Keratinocyte (primary cell): ENCODE data around the gene TXNL1. TPM values are rescaled to one million over a fixed set of nuclear protein-coding genes. Genes with fewer than 3 reads are reported as not detected.
"Not testable (repeated sequence)": the region's sequence is repeated elsewhere in the genome, so short reads cannot be mapped to it uniquely, and the experiment has no call there.

Experiments
- DNase-seq: peaks from one replicate; pipeline ENCODE4 v3.0.0-alpha.2; 2011; ENCODE audit warnings: low read depth, missing footprints, low spot score
- FAIRE-seq: peaks from 2 replicates; lab custom pipeline; 2011; peaks lifted over from hg19 to GRCh38; lab: Jason Lieb, UNC
- H2AFZ ChIP-seq: 2 replicates; pipeline ENCODE4 v1.6.0; 2012; ENCODE audit warnings: low read length, control low read depth, inconsistent platforms; ENCODE audit not compliant: control insufficient read depth
- H3K27ac ChIP-seq: 2 replicates; pipeline ENCODE4 v1.5.1; 2011; ENCODE audit warnings: low read length; ENCODE audit not compliant: control insufficient read depth, insufficient read depth
- H3K27me3 ChIP-seq: 3 replicates; pipeline ENCODE4 v1.6.0; 2011; ENCODE audit warnings: low read length; ENCODE audit not compliant: control insufficient read depth, insufficient read depth; ENCODE audit errors: extremely low read depth
- H3K36me3 ChIP-seq, 2 experiments: 2 replicates in 1 of 2; 3 replicates in 1 of 2; pipeline ENCODE4 v1.5.1; 2011; ENCODE audit warnings: low read length in 2 of 2, mild to moderate bottlenecking in 1 of 2; ENCODE audit not compliant: control insufficient read depth in 2 of 2, insufficient read depth in 2 of 2; ENCODE audit errors: extremely low read depth in 1 of 2
- H3K4me1 ChIP-seq: 3 replicates; pipeline ENCODE4 v1.5.1; 2011; ENCODE audit warnings: low read length; ENCODE audit not compliant: control insufficient read depth, insufficient read depth; ENCODE audit errors: extremely low read depth
- H3K4me2 ChIP-seq: 3 replicates; pipeline ENCODE4 v1.6.0; 2011; ENCODE audit warnings: low read depth, low read length; ENCODE audit not compliant: control insufficient read depth, insufficient read depth; ENCODE audit errors: extremely low read depth
- H3K4me3 ChIP-seq, 3 experiments: fragments of 200-600 bp in 1 of 3; sonication (generic) in 1 of 3; 2 replicates in 2 of 3; 3 replicates in 1 of 3; pipeline ENCODE4 v1.5.1; 2011 to 2016; ENCODE audit warnings: low read length in 3 of 3, mild to moderate bottlenecking in 3 of 3, control low read depth in 2 of 3, inconsistent platforms in 1 of 3, low read depth in 1 of 3, mixed read lengths in 1 of 3, mixed run types in 1 of 3, moderate library complexity in 1 of 3; ENCODE audit not compliant: control insufficient read depth in 2 of 3, insufficient read depth in 2 of 3; ENCODE audit errors: extremely low read depth in 1 of 3
- H3K79me2 ChIP-seq: 2 replicates; pipeline ENCODE4 v1.6.0; 2012; ENCODE audit warnings: low read length; ENCODE audit not compliant: control insufficient read depth, insufficient read depth
- H3K9ac ChIP-seq: 3 replicates; pipeline ENCODE4 v1.6.0; 2011; ENCODE audit warnings: low read length; ENCODE audit not compliant: control insufficient read depth, insufficient read depth; ENCODE audit errors: extremely low read depth
- H3K9me1 ChIP-seq: 3 replicates; pipeline ENCODE4 v1.6.0; 2011; ENCODE audit warnings: low read length; ENCODE audit not compliant: control insufficient read depth, insufficient read depth; ENCODE audit errors: extremely low read depth
- H3K9me3 ChIP-seq: 2 replicates; pipeline ENCODE4 v1.5.1; 2012; ENCODE audit warnings: low read depth, low read length; ENCODE audit not compliant: control insufficient read depth
- H4K20me1 ChIP-seq: 3 replicates; pipeline ENCODE4 v1.6.0; 2011; ENCODE audit warnings: low read length; ENCODE audit not compliant: control insufficient read depth, insufficient read depth; ENCODE audit errors: extremely low read depth
- EZH2 ChIP-seq: IDR thresholded peaks from one replicate; pipeline ENCODE4 v1.6.1; 2012; ENCODE audit warnings: inconsistent platforms, mild to moderate bottlenecking, low read length, moderate library complexity
- dilution Hi-C: fragments of 300-500 bp; cut with MboI; formaldehyde crosslinking; loops from one replicate; pipeline ENCODE4 v1.7.0; 2020; ENCODE audit warnings: low sequenced_read_pairs; ENCODE audit not compliant: extremely low pct_ligation_motif_present
- polyA plus RNA-seq, 5 experiments: library from polyadenylated mRNA; depleted of rRNA in 3 of 5; stranded (reverse) in 3 of 5; stranded (forward) in 1 of 5; unstranded in 1 of 5; fragments of >200 nt; gene quantifications; 1 replicate in 1 of 5; 2 replicates in 3 of 5; 3 replicates in 1 of 5; pipeline versions ENCODE4 v1.2.1 to v1.2.3, GENCODE V29; 2011 to 2012; ENCODE audit warnings: missing spikeins in 2 of 5, low read depth in 1 of 5, low replicate concordance in 1 of 5
- TF ChIP-seq, protein P1 (sequence below), 3 experiments: IDR thresholded peaks in 1 of 3; conservative IDR thresholded peaks in 1 of 3; optimal IDR thresholded peaks in 1 of 3; 2 replicates in 2 of 3; 3 replicates in 1 of 3; pipeline versions ENCODE3 to v1.5.1; 2011; ENCODE audit warnings: low read length in 3 of 3, mild to moderate bottlenecking in 3 of 3, moderate library complexity in 2 of 3, control low read depth in 1 of 3, inconsistent platforms in 1 of 3; ENCODE audit not compliant: insufficient read depth in 2 of 3; ENCODE audit errors: extremely low read depth in 1 of 3

Gene TXNL1
- polyA plus RNA-seq, 1 donor (not counting 4 experiments of a cell fraction or from before 2014, with no cell fraction given), result 92.5 TPM

DNA sequence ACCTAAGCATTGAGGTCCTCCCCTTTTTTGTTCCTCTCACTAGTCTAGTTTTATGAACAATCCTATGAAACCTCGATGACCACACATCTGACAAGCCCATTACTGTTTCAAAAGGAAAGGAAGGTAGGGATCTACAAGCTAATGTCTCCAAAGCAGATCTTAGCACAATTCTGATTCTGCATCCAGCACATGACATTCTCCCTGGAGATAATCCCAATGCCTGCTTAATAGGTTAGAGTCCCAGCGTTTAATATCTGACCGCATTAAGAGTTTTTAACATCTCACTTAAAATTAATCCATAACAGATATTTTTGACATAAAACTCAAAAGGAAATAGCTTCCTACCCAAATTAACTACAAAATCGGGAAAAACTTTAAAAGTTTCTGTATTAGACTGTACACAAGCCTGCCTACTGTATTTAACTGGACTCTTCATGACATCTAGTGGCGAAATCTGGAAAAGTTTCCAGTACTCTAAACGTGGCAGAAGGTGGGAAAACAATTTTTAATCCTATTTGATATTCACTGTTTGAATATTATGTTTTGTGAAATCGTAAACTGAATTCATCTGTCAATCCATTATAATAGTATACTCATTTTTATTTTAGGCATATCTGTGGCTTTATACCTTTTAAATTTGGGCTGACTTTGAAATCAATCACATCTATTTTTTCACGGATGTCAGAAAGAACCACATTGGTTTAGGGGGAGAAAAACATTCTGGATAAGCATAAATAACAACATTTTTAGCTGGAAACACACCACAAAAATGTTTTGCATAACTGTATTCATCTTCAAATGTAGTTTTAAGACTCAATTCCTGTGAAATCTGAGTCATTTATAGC, 62.4 kb downstream of the TXNL1 start:
- H3K9me1 ChIP-seq, result no peaks in the 10 kb centered on the region
- no peak overlapping the region for H3K9ac ChIP-seq
- TF ChIP-seq, protein P1, sequence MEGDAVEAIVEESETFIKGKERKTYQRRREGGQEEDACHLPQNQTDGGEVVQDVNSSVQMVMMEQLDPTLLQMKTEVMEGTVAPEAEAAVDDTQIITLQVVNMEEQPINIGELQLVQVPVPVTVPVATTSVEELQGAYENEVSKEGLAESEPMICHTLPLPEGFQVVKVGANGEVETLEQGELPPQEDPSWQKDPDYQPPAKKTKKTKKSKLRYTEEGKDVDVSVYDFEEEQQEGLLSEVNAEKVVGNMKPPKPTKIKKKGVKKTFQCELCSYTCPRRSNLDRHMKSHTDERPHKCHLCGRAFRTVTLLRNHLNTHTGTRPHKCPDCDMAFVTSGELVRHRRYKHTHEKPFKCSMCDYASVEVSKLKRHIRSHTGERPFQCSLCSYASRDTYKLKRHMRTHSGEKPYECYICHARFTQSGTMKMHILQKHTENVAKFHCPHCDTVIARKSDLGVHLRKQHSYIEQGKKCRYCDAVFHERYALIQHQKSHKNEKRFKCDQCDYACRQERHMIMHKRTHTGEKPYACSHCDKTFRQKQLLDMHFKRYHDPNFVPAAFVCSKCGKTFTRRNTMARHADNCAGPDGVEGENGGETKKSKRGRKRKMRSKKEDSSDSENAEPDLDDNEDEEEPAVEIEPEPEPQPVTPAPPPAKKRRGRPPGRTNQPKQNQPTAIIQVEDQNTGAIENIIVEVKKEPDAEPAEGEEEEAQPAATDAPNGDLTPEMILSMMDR (optimal IDR thresholded peaks at IDR 0.05 in 1 of 3, IDR thresholded peaks at IDR 0.05 in 1 of 3, conservative IDR thresholded peaks at IDR 0.05 in 1 of 3; ENCODE audit: extremely low read depth in 1 of 3, insufficient read depth in 2 of 3, low read length in 3 of 3), result peak in 1 of 3 experiments; percentile 30
- no peak for TF ChIP-seq EZH2
- DNase-seq (no peak), FAIRE-seq (no peak)
- H3K4me1 ChIP-seq, result no peaks in the 10 kb centered on the region
- no peaks in the 10 kb centered on the region for H3K27me3 ChIP-seq
- no peaks in the 10 kb centered on the region for H3K79me2 ChIP-seq
- dilution Hi-C loops, result no loop called here
- H3K4me2 ChIP-seq, result no peak overlapping the region
- H3K36me3 ChIP-seq, result no peaks in the 10 kb centered on the region
- no peaks in the 10 kb centered on the region for H3K9me3 ChIP-seq
- no peak overlapping the region for H3K4me3 ChIP-seq
- no peak overlapping the region for H3K27ac ChIP-seq
- no peak overlapping the region for H2AFZ ChIP-seq
- no peaks in the 10 kb centered on the region for H4K20me1 ChIP-seq

DNA sequence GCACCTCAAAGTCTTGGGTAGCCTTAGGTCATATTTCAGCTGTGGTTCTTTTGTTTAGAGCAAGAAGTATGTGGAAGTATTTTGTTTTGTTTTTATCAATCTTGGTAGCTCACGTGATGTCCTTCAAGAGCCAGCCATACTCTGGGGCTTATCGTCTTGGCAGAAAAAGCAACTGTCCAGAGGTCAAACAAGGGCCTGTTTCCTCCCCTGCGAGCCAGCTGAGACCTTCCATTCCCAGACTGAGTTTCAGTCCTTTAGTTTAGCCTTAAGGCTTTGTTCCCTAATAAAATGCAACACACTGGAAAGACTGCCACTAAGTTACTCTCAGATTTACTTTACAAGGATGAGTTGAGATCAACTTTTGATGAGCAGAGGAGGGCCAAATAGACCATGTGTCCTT, 63.5 kb downstream of the TXNL1 start:
- DNase-seq (no peak), FAIRE-seq (no peak)
- H3K9me1 ChIP-seq, result no peaks in the 10 kb centered on the region
- no peaks in the 10 kb centered on the region for H3K79me2 ChIP-seq
- H3K4me1 ChIP-seq, result no peaks in the 10 kb centered on the region
- no peaks in the 10 kb centered on the region for H3K9me3 ChIP-seq
- no peak overlapping the region for H3K27ac ChIP-seq
- no peak overlapping the region for H3K4me2 ChIP-seq
- no peak overlapping the region for H3K4me3 ChIP-seq
- dilution Hi-C loops, result no loop called here
- H3K27me3 ChIP-seq, result no peaks in the 10 kb centered on the region
- no peaks in the 10 kb centered on the region for H4K20me1 ChIP-seq
- H3K36me3 ChIP-seq, result no peaks in the 10 kb centered on the region
- no peak overlapping the region for H3K9ac ChIP-seq
- no peak overlapping the region for H2AFZ ChIP-seq
- no peak for TF ChIP-seq EZH2
- TF ChIP-seq, protein P1 (optimal IDR thresholded peaks at IDR 0.05 in 1 of 3, IDR thresholded peaks at IDR 0.05 in 1 of 3, conservative IDR thresholded peaks at IDR 0.05 in 1 of 3; ENCODE audit: extremely low read depth in 1 of 3, insufficient read depth in 2 of 3, low read length in 3 of 3), result no peak

DNA sequence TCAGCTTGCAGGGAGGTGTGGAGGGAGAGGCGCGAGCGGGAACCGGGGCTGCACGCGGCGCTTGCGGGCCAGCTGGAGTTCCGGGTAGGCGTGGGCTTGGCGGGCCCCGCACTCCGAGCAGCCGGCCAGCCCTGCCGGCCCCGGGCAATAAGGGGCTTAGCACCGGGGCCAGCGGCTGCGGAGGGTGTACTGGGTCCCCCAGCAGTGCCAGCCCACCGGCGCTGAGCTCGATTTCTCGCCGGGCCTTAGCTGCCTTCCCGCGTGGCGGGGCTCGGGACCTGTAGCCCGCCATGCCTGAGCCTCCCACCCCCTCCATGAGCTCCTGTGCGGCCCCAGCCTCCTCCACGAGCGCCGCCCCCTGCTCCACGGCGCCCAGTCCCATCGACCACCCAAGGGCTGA, 66.1 kb downstream of the TXNL1 start:
- H3K27ac ChIP-seq, H3K27me3 ChIP-seq, H3K4me2 ChIP-seq, dilution Hi-C loops, H3K4me3 ChIP-seq, H3K79me2 ChIP-seq, H3K9me3 ChIP-seq, FAIRE-seq, H3K4me1 ChIP-seq, H4K20me1 ChIP-seq, H2AFZ ChIP-seq, DNase-seq, H3K9ac ChIP-seq, H3K36me3 ChIP-seq, H3K9me1 ChIP-seq: not testable (repeated sequence)
